Adrenal gland (tissue), 5 donors: ENCODE data around the gene GPC6.

Source experiments
- POLR2A ChIP-seq, 2 donors: fragments of 450-650 bp; IDR thresholded peaks; one replicate each; pipeline ENCODE4 v1.6.1; 2017; ENCODE audit warnings: antibody characterized with exemption in 2 of 2, mild to moderate bottlenecking in 2 of 2, moderate library complexity in 1 of 2
- TF ChIP-seq, protein P1 (sequence below), 6 experiments: fragments of 450-650 bp in 4 of 6; fragments of 200-600 bp in 2 of 6; sonication (generic) in 1 of 6; IDR thresholded peaks; 1 replicate in 5 of 6; 2 replicates in 1 of 6; pipeline versions ENCODE4 v1.5.1 to v1.8.0; 2016 to 2021; ENCODE audit warnings: antibody characterized with exemption in 6 of 6, mild to moderate bottlenecking in 2 of 6, moderate library complexity in 1 of 6
- donor health status: DM: no; HTN: no; CAD: no.

DNA sequence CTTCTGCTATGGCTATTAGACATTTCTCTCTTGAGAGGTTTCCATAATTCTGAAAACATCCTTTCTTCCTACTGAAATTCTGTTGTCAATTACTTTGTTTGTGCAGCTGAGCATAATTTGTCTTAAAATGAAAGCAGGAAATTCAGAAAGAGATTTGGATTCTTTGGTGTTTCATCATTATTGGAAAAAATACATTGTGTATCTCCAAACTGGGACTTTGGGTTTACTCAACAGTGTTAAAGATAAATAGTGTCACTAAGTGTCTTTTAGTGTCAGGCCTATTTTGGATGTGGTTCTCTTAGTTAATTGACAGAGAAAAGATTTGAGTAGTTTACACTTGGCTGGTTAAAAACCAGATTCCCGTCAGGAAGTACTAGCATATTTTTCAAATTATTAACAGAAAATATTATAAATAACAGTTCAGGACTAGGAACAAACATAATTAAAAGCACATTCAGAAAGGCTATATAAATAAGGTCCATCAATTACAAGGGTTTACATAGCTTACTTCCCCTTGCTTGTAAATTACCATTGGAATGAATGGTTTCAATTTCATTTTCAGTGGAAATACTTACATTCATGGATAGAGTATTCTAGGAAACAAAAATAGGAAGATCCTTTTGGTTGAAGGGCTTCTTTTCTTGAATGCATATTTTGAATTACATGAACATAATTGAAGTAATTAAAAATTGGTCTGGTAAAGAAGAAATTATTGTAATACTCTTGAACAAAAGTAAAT, 483.1 kb downstream of the GPC6 start:
- TF ChIP-seq, protein P1, sequence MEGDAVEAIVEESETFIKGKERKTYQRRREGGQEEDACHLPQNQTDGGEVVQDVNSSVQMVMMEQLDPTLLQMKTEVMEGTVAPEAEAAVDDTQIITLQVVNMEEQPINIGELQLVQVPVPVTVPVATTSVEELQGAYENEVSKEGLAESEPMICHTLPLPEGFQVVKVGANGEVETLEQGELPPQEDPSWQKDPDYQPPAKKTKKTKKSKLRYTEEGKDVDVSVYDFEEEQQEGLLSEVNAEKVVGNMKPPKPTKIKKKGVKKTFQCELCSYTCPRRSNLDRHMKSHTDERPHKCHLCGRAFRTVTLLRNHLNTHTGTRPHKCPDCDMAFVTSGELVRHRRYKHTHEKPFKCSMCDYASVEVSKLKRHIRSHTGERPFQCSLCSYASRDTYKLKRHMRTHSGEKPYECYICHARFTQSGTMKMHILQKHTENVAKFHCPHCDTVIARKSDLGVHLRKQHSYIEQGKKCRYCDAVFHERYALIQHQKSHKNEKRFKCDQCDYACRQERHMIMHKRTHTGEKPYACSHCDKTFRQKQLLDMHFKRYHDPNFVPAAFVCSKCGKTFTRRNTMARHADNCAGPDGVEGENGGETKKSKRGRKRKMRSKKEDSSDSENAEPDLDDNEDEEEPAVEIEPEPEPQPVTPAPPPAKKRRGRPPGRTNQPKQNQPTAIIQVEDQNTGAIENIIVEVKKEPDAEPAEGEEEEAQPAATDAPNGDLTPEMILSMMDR (IDR thresholded peaks at IDR 0.05): no peak
- TF ChIP-seq POLR2A (IDR thresholded peaks at IDR 0.05): no peak
